Measurements from ENCODE around the gene PURB. TPM values are rescaled to one million over a fixed set of nuclear protein-coding genes. Genes with fewer than 3 reads are reported as not detected.

Gene PURB
- total and polyA plus RNA-seq, 4 donors = 0.92 to 11.4 (median 5.8) TPM

DNA sequence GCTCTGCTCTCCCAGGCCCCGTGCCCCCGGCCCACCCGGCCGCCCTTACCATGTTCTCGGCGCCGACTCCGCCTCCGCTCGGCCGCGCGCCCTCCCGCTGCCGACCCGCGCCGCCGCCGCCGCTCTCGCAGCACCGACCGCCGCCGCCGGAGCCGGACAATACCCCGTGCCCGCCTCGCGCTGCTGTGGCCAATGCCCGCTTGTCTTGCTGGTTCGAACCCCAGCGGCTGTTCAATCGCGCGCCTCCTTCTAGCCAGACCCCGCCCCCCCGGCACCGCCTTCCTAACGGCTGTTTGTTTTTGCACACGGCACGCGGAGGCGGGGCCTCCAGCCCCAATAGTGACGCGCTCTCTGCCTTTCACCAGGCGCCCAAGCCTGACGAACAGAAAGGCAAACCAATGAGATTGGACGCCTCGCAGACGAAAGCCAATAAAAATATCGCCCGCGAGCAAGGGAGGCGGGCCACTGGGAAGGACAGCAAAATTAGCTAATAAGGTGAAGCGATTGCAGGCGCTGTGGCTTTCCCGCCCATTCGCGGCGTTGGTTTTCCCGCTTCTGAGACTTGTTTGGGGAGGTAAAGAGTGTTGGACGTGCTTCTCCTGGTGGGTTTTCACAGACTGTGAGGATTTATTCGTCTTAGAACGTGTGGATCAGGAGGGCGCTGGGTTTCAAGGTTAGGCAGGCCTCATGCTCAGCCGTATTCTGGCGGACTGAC lies 37.3 kb downstream of the PURB start, which contains the start of gene H2AZ2:
H2AZ2 (minus strand) TSS at position 168 of the 715 bp plus-strand sequence; CDS start at position 52, 116 bp downstream.
- Histone ChIP-seq H3K9ac (ENCODE audit: low read depth in 1 of 2, low read length in 2 of 2) (peak within 1 kb of the TSS; percentile 74 to 89), H3K4me3 (ENCODE audit: low read depth in 1 of 3, low read length in 3 of 3) (peak within 1 kb of the TSS; percentile 65 to 94 (median 78)), H3K36me3 (ENCODE audit: control insufficient read depth in 4 of 4, insufficient read depth in 3 of 4, low read depth in 1 of 4, low read length in 3 of 4) (no peaks in the 10 kb centered on the region), H3K9me3 (ENCODE audit: control insufficient read depth in 4 of 4, low read length in 3 of 4) (no peaks in the 10 kb centered on the region), H3K27ac (ENCODE audit: low read depth in 1 of 2, low read length in 2 of 2) (peak within 1 kb of the TSS; percentile 94 to 97), H3K27me3 (ENCODE audit: control insufficient read depth in 4 of 4, insufficient read depth in 4 of 4, low read length in 3 of 4) (no peaks in the 10 kb centered on the region), H3K4me1 (ENCODE audit: control insufficient read depth in 4 of 4, insufficient read depth in 4 of 4, low read length in 3 of 4) (peaks cover 1 to 17% (median 8%) of the 10 kb centered on the region in 4 donors)
- under 1% methylated on average over 70 of the region's 70 CpGs for WGBS
- DNase-seq (ENCODE audit: low spot score) = peak; percentile 100
- TF ChIP-seq GABPA (IDR thresholded peaks at IDR 0.05 in 1 of 2, conservative IDR thresholded peaks at IDR 0.05 in 1 of 2) (peak in 1 of 2 donors; percentile 71), HNF4G (IDR thresholded peaks at IDR 0.05) (no peak), JUND (IDR thresholded peaks at IDR 0.05) (peak; percentile 4 to 37), FOXA2 (IDR thresholded peaks at IDR 0.05) (no peak), TAF1 (conservative IDR thresholded peaks at IDR 0.05) (peak; percentile 59), FOXA1 (IDR thresholded peaks at IDR 0.05) (peak; percentile 6), RAD21 (IDR thresholded peaks at IDR 0.05) (peak in 1 of 2 donors; percentile 30), EGR1 (IDR thresholded peaks at IDR 0.05; ENCODE audit: low read depth in 2 of 2) (peak in 1 of 2 donors; percentile 4), RXRA (IDR thresholded peaks at IDR 0.05) (peak; percentile 20 to 43), HNF4A (conservative IDR thresholded peaks at IDR 0.05) (peak in 1 of 2 donors; percentile 8), SP1 (IDR thresholded peaks at IDR 0.05) (peak; percentile 99), NR2F2 (IDR thresholded peaks at IDR 0.05) (peak; percentile 29), YY1 (IDR thresholded peaks at IDR 0.05) (peak; percentile 65)
- TF ChIP-seq, protein P1, sequence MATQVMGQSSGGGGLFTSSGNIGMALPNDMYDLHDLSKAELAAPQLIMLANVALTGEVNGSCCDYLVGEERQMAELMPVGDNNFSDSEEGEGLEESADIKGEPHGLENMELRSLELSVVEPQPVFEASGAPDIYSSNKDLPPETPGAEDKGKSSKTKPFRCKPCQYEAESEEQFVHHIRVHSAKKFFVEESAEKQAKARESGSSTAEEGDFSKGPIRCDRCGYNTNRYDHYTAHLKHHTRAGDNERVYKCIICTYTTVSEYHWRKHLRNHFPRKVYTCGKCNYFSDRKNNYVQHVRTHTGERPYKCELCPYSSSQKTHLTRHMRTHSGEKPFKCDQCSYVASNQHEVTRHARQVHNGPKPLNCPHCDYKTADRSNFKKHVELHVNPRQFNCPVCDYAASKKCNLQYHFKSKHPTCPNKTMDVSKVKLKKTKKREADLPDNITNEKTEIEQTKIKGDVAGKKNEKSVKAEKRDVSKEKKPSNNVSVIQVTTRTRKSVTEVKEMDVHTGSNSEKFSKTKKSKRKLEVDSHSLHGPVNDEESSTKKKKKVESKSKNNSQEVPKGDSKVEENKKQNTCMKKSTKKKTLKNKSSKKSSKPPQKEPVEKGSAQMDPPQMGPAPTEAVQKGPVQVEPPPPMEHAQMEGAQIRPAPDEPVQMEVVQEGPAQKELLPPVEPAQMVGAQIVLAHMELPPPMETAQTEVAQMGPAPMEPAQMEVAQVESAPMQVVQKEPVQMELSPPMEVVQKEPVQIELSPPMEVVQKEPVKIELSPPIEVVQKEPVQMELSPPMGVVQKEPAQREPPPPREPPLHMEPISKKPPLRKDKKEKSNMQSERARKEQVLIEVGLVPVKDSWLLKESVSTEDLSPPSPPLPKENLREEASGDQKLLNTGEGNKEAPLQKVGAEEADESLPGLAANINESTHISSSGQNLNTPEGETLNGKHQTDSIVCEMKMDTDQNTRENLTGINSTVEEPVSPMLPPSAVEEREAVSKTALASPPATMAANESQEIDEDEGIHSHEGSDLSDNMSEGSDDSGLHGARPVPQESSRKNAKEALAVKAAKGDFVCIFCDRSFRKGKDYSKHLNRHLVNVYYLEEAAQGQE (IDR thresholded peaks at IDR 0.05) = peak; percentile 64
- TF ChIP-seq, protein P2, sequence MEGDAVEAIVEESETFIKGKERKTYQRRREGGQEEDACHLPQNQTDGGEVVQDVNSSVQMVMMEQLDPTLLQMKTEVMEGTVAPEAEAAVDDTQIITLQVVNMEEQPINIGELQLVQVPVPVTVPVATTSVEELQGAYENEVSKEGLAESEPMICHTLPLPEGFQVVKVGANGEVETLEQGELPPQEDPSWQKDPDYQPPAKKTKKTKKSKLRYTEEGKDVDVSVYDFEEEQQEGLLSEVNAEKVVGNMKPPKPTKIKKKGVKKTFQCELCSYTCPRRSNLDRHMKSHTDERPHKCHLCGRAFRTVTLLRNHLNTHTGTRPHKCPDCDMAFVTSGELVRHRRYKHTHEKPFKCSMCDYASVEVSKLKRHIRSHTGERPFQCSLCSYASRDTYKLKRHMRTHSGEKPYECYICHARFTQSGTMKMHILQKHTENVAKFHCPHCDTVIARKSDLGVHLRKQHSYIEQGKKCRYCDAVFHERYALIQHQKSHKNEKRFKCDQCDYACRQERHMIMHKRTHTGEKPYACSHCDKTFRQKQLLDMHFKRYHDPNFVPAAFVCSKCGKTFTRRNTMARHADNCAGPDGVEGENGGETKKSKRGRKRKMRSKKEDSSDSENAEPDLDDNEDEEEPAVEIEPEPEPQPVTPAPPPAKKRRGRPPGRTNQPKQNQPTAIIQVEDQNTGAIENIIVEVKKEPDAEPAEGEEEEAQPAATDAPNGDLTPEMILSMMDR (IDR thresholded peaks at IDR 0.05; ENCODE audit: low read depth, low read length, missing input control) = no peak
- TF ChIP-seq, protein P3, sequence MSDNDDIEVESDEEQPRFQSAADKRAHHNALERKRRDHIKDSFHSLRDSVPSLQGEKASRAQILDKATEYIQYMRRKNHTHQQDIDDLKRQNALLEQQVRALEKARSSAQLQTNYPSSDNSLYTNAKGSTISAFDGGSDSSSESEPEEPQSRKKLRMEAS (IDR thresholded peaks at IDR 0.05) = peak; percentile 56
- TF ChIP-seq, protein P4, sequence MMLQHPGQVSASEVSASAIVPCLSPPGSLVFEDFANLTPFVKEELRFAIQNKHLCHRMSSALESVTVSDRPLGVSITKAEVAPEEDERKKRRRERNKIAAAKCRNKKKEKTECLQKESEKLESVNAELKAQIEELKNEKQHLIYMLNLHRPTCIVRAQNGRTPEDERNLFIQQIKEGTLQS (IDR thresholded peaks at IDR 0.05) = no peak
- TF ChIP-seq, protein P5, sequence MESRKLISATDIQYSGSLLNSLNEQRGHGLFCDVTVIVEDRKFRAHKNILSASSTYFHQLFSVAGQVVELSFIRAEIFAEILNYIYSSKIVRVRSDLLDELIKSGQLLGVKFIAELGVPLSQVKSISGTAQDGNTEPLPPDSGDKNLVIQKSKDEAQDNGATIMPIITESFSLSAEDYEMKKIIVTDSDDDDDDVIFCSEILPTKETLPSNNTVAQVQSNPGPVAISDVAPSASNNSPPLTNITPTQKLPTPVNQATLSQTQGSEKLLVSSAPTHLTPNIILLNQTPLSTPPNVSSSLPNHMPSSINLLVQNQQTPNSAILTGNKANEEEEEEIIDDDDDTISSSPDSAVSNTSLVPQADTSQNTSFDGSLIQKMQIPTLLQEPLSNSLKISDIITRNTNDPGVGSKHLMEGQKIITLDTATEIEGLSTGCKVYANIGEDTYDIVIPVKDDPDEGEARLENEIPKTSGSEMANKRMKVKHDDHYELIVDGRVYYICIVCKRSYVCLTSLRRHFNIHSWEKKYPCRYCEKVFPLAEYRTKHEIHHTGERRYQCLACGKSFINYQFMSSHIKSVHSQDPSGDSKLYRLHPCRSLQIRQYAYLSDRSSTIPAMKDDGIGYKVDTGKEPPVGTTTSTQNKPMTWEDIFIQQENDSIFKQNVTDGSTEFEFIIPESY (IDR thresholded peaks at IDR 0.05) = no peak

Measured in liver (tissue), 9 donors.